Left ventricle myocardium inferior (tissue), 1 donor: ENCODE measurements around the gene UBB. TPM values are rescaled to one million over a fixed set of nuclear protein-coding genes. Genes with fewer than 3 reads are reported as not detected.

ENCODE experiments used
- DNase-seq: peaks from one replicate; pipeline ENCODE4 v3.0.0-alpha.2; 2020
- H3K27ac ChIP-seq: fragments of 200-600 bp; replicated peaks from 2 replicates; pipeline ENCODE4 v1.8.0; 2021
- H3K27me3 ChIP-seq: fragments of 200-600 bp; 2 replicates; pipeline ENCODE4 v1.8.0; 2021; ENCODE audit warnings: low read depth
- H3K36me3 ChIP-seq: fragments of 200-600 bp; 2 replicates; pipeline ENCODE4 v1.8.0; 2021
- H3K4me1 ChIP-seq: fragments of 200-600 bp; 2 replicates; pipeline ENCODE4 v1.8.0; 2021
- H3K4me3 ChIP-seq: fragments of 200-600 bp; 2 replicates; pipeline ENCODE4 v1.8.0; 2021; ENCODE audit warnings: mild to moderate bottlenecking, moderate library complexity
- H3K9me3 ChIP-seq: fragments of 200-600 bp; replicated peaks from 2 replicates; pipeline ENCODE4 v1.8.0; 2021
- intact Hi-C: fragments of 100-400 bp; cut with micrococcal nuclease; formaldehyde crosslinking; loops from one replicate; pipeline ENCODE4 v1.11.0; 2022
- total RNA-seq: library from RNA; stranded (reverse); fragmentation: NEBNext Ultra II Directional; extraction: Animal tissue kit (Norgen Biotek cat#: 25700); gene quantifications from one replicate; pipeline ENCODE4 v1.2.1, GENCODE V29; 2021
- TF ChIP-seq, protein P1 (sequence below): fragments of 200-600 bp; IDR thresholded peaks from 2 replicates; pipeline ENCODE4 v1.8.0; 2021; ENCODE audit warnings: antibody characterized with exemption, mild to moderate bottlenecking, borderline replicate concordance
- donor health status: DM: no; HTN: yes; CAD: no; lungs with severe emphysema.

The UBB gene
- total RNA-seq, 1 donor from 2014 or later = 1,605 TPM

DNA sequence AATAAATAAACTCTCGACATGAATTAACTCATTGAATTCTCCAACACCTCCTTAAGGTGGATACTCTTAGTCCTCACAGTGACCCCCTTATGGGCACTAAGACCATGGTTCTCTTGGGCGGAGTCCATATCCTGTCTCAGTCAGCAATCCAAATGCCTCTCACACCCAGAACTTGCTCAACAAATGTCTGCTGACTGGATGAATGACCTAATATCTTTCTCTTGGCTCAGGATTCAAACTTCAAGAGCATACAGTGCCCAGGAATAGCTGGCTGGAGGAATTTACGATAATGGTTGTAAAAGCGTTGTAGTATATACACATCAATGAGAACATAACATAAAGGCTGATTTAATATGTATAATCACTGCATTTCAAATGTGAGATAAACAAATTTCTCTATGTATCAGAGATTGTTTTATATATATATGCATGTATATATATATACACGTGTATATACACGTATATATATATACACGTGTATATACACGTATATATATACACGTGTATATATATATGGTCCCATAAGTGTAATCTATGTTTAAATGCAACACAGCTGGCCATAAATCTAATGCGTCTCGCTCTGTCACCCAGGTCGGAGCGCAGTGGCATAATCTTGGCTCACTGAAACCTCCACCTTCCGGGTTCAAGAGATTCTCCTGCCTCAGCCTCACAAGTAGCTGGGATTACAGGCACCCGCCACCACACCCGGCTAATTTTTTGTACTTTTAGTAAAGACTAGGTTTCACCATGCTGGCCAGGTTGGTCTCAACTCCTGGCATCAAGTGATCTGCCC, 6.5 kb upstream of the UBB start:
- H3K27ac ChIP-seq = peak overlapping the region; percentile 41
- no peak for DNase-seq
- no peak overlapping the region for H3K4me3 ChIP-seq
- H3K9me3 ChIP-seq = no peaks in the 10 kb centered on the region
- no peaks in the 10 kb centered on the region for H3K27me3 ChIP-seq
- no peaks in the 10 kb centered on the region for H3K36me3 ChIP-seq
- H3K4me1 ChIP-seq = peaks cover 18% of the 10 kb centered on the region
- intact Hi-C loops = no loop called here
- TF ChIP-seq, protein P1, sequence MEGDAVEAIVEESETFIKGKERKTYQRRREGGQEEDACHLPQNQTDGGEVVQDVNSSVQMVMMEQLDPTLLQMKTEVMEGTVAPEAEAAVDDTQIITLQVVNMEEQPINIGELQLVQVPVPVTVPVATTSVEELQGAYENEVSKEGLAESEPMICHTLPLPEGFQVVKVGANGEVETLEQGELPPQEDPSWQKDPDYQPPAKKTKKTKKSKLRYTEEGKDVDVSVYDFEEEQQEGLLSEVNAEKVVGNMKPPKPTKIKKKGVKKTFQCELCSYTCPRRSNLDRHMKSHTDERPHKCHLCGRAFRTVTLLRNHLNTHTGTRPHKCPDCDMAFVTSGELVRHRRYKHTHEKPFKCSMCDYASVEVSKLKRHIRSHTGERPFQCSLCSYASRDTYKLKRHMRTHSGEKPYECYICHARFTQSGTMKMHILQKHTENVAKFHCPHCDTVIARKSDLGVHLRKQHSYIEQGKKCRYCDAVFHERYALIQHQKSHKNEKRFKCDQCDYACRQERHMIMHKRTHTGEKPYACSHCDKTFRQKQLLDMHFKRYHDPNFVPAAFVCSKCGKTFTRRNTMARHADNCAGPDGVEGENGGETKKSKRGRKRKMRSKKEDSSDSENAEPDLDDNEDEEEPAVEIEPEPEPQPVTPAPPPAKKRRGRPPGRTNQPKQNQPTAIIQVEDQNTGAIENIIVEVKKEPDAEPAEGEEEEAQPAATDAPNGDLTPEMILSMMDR = no peak

DNA sequence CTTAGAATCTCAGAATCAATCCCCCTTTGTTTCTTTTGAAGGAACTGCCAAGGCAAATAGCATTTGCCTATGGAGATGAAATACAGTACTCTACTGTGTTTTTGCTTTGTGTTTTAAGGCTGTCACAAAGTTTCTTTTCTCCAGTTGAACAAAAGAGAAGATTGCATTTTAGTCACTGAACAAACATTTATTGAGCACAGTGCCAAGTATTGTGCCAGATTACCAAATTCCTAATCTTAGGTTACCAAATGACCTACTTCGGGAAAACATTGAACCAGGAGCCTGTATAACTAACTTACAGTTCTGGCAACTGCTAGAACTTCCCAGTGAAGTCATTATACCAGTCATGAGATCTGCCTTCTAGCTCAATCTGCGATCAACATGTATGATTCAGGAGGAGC, 3.0 kb upstream of the UBB start:
- Histone ChIP-seq H3K36me3 (peaks cover 12% of the 10 kb centered on the region), H3K27ac (no peak overlapping the region), H3K27me3 (no peaks in the 10 kb centered on the region), H3K9me3 (no peaks in the 10 kb centered on the region), H3K4me1 (peaks cover 37% of the 10 kb centered on the region), H3K4me3 (no peak overlapping the region)
- DNase-seq = no peak
- intact Hi-C loops = no loop called here
- TF ChIP-seq, protein P1 = no peak

DNA sequence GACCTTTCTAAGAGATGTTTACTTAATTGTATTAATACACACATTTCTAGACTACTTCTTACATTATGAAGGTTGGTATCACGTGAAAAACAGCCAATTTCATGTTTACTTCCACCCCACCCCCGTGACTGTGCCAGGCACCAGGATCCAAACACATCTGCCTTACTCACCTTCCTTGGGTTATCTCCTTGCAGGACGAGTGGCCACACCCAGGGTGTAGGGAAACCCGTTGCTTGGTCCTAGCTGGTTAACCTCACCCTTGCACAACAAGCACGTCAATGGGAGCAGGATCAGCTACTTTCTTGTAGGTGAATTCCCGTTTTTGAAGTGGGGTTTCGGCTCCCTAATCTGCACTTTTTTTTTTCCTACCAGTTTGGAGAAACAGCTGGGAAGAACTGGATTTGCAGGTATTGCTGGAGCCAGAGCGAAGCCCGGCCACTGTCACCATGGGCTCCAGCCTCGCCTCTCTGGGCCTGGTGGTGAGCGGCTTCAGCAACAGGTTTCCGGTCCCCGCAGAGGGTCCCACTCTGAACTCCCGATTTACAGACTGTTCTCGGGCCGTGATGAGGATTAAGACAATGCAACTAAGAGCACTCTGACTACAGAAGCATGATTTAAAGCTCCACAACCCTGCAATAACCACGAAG, 2.1 kb upstream of the UBB start:
- Histone ChIP-seq H3K4me1 (peaks cover 44% of the 10 kb centered on the region), H3K36me3 (peaks cover 21% of the 10 kb centered on the region), H3K4me3 (no peak overlapping the region), H3K27ac (no peak overlapping the region), H3K9me3 (no peaks in the 10 kb centered on the region), H3K27me3 (no peaks in the 10 kb centered on the region)
- intact Hi-C loops = no loop called here
- no peak for DNase-seq
- TF ChIP-seq, protein P1 = no peak

DNA sequence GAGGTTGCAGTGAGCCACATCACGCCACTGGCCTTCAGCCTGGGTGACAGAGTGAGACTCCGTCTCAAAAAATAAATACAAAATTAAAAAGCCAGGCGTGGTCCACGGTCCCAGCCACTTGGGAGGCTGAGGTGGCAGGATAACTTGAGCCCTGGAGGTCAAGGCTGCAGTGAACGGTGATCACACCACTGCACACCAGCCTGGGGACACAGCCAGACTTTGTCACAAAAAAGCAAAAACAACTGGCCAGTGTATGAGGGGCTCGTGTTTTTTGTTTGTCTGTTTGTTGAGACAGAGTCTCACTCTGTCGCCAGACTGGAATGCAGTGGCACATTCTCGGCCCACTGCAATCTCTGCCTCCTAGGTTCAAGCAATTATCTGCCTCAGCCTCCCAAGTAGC, 1.2 kb upstream of the UBB start:
- H3K36me3 ChIP-seq = peaks cover 21% of the 10 kb centered on the region
- H3K9me3 ChIP-seq = no peaks in the 10 kb centered on the region
- intact Hi-C loops = loop anchor here (10.0 kb wide), 2 partner anchors 65 to 145 kb away; no protein-coding TSS in a partner anchor
- no peak overlapping the region for H3K4me3 ChIP-seq
- no peaks in the 10 kb centered on the region for H3K27me3 ChIP-seq
- H3K27ac ChIP-seq = no peak overlapping the region
- DNase-seq = no peak
- peaks cover 44% of the 10 kb centered on the region for H3K4me1 ChIP-seq
- TF ChIP-seq, protein P1 = no peak

DNA sequence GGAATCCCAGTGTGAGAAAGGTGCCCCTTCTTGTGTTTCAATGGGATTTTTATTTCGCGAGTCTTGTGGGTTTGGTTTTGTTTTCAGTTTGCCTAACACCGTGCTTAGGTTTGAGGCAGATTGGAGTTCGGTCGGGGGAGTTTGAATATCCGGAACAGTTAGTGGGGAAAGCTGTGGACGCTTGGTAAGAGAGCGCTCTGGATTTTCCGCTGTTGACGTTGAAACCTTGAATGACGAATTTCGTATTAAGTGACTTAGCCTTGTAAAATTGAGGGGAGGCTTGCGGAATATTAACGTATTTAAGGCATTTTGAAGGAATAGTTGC, 567 bp downstream of the UBB start:
- H3K27ac ChIP-seq = peak overlapping the region; percentile 99
- TF ChIP-seq, protein P1 = no peak
- peak overlapping the region; percentile 74 for H3K4me3 ChIP-seq
- DNase-seq = no peak
- no peaks in the 10 kb centered on the region for H3K27me3 ChIP-seq
- peaks cover 21% of the 10 kb centered on the region for H3K36me3 ChIP-seq
- no peaks in the 10 kb centered on the region for H3K9me3 ChIP-seq
- H3K4me1 ChIP-seq = peaks cover 53% of the 10 kb centered on the region
- intact Hi-C loops = loop anchor here (10.0 kb wide), 2 partner anchors 63 to 143 kb away; no protein-coding TSS in a partner anchor
